ENCODE measurements around the gene SMYD2.

DNA sequence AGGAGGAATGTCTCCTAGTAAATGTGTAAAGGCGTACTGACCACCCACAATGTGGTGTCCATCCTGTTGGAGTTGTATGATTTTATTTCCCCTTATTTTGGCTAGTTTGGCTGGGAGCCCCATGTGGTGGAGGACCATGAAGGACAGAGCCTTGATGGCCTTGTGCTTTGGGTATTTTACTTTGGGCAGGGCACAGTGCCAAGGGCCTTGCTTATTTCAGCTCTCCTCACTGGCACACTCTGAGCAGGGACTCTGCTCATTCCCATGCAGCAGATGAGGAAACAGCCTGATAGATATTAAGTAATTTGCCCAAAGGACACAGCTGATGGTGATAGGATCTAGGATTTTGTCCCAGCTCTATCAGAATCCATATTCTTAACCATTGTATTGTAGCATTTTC is 50.2 kb downstream of the SMYD2 start:
- no peak for TF ChIP-seq EZH2phosphoT487 (IDR thresholded peaks at IDR 0.05; ENCODE audit: low read depth, severe bottlenecking, unreplicated experiment)
- TF ChIP-seq, protein P1, sequence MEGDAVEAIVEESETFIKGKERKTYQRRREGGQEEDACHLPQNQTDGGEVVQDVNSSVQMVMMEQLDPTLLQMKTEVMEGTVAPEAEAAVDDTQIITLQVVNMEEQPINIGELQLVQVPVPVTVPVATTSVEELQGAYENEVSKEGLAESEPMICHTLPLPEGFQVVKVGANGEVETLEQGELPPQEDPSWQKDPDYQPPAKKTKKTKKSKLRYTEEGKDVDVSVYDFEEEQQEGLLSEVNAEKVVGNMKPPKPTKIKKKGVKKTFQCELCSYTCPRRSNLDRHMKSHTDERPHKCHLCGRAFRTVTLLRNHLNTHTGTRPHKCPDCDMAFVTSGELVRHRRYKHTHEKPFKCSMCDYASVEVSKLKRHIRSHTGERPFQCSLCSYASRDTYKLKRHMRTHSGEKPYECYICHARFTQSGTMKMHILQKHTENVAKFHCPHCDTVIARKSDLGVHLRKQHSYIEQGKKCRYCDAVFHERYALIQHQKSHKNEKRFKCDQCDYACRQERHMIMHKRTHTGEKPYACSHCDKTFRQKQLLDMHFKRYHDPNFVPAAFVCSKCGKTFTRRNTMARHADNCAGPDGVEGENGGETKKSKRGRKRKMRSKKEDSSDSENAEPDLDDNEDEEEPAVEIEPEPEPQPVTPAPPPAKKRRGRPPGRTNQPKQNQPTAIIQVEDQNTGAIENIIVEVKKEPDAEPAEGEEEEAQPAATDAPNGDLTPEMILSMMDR (IDR thresholded peaks at IDR 0.05; ENCODE audit: poor library complexity): no peak
